Renal cortical epithelial cell (primary cell): Measurements from ENCODE around the gene MC2R. TPM values are rescaled to one million over a fixed set of nuclear protein-coding genes. Genes with fewer than 3 reads are reported as not detected.
"Not testable (repeated sequence)": the region's sequence is repeated elsewhere in the genome, so short reads cannot be mapped to it uniquely, and the experiment has no call there.

ENCODE experiments used
- DNase-seq: peaks from one replicate; pipeline ENCODE4 v3.0.0-alpha.2; 2011; ENCODE audit warnings: low read depth
- total RNA-seq: library from RNA; depleted of rRNA; stranded (reverse); fragments of >200 nt; gene quantifications from 2 replicates; pipeline ENCODE4 v1.2.3, GENCODE V29; 2014

The MC2R gene
- total RNA-seq, 1 donor from 2014 or later, result not detected

- no peak for DNase-seq
Measured at GRCh38 chr18:13893418-13893760, 21.9 kb downstream of the MC2R start.

- no peak for DNase-seq
Measured at GRCh38 chr18:13892098-13892497, 23.2 kb downstream of the MC2R start.

- DNase-seq, result no peak
Measured at GRCh38 chr18:13890761-13891361, 24.5 kb downstream of the MC2R start.

GRCh38 chr18:13889671-13890070 lies 25.7 kb downstream of the MC2R start:
- no peak for DNase-seq

GRCh38 chr18:13888191-13888716 lies 27.1 kb downstream of the MC2R start:
- DNase-seq, result no peak

GRCh38 chr18:13885009-13885408 lies 30.3 kb downstream of the MC2R start:
- no peak for DNase-seq

- DNase-seq, result no peak
Measured at GRCh38 chr18:13879937-13880336, 35.4 kb downstream of the MC2R start.

GRCh38 chr18:13879492-13879891 lies 35.8 kb downstream of the MC2R start:
- no peak for DNase-seq

GRCh38 chr18:13878857-13879256 lies 36.5 kb downstream of the MC2R start:
- no peak for DNase-seq

GRCh38 chr18:13877157-13877556 lies 38.2 kb downstream of the MC2R start:
- DNase-seq, result no peak

- no peak for DNase-seq
Measured at GRCh38 chr18:13874558-13874957, 40.8 kb downstream of the MC2R start.

GRCh38 chr18:13872932-13873331 lies 42.4 kb downstream of the MC2R start:
- DNase-seq, result no peak

- DNase-seq, result no peak
Measured at GRCh38 chr18:13872373-13872772, 43.0 kb downstream of the MC2R start.

- no peak for DNase-seq
Measured at GRCh38 chr18:13871701-13872100, 43.6 kb downstream of the MC2R start.

GRCh38 chr18:13868501-13869271 lies 46.6 kb downstream of the MC2R start:
- no peak for DNase-seq

GRCh38 chr18:13862898-13863297 lies 52.4 kb downstream of the MC2R start:
- DNase-seq, result not testable (repeated sequence)

GRCh38 chr18:13849791-13850190 lies 65.5 kb downstream of the MC2R start:
- no peak for DNase-seq

- DNase-seq, result no peak
Measured at GRCh38 chr18:13836559-13836958, 78.8 kb downstream of the MC2R start.

- DNase-seq, result no peak
Measured at GRCh38 chr18:13835202-13835601, 80.1 kb downstream of the MC2R start.

- DNase-seq, result no peak
Measured at GRCh38 chr18:13834496-13835015, 80.8 kb downstream of the MC2R start.
